Panc1 (cell line): ENCODE results near the gene HMGB1. TPM values are rescaled to one million over a fixed set of nuclear protein-coding genes. Genes with fewer than 3 reads are reported as not detected.

Experiments used
- ATAC-seq: fragments of 200-7000 bp; cut with Tn5 transposase; 2 replicates; pipeline ENCODE4 v1.9.1; 2020; ENCODE audit warnings: mild to moderate bottlenecking, moderate library complexity
- BruUV-seq: library from RNA; stranded (reverse); fragments of 400-500 nt; replicated peaks from 2 replicates; lab custom pipeline; 2021; lab: Mats Ljungman, UMichigan
- CTCF ChIA-PET: fragments of 300-600 bp; sonication (Branson Sonifier 250); formaldehyde crosslinking; loops from one replicate; lab custom pipeline; 2022; ENCODE audit warnings: antibody characterized with exemption; lab: Charles Lee
- POLR2A ChIA-PET: fragments of 300-600 bp; sonication (Branson Sonifier 250); formaldehyde crosslinking; loops from one replicate; lab custom pipeline; 2022; ENCODE audit warnings: antibody characterized with exemption; lab: Charles Lee
- DNase-seq: peaks from one replicate; pipeline ENCODE4 v3.0.0-alpha.2; 2010; ENCODE audit warnings: low read depth, low spot score
- H3K27ac ChIP-seq: 2 replicates; pipeline ENCODE4 v1.5.1; 2011; ENCODE audit warnings: mild to moderate bottlenecking, low read length, inconsistent platforms
- H3K27me3 ChIP-seq: fragments of 200-500 bp; sonication (Bioruptor generic); 2 replicates; pipeline ENCODE4 v1.6.0; 2014; ENCODE audit warnings: low read length, inconsistent platforms; ENCODE audit not compliant: control insufficient read depth, insufficient read depth
- H3K36me3 ChIP-seq: fragments of 200-500 bp; sonication (Bioruptor generic); 2 replicates; pipeline ENCODE4 v1.5.1; 2014; ENCODE audit warnings: inconsistent platforms, mild to moderate bottlenecking, low read length, moderate library complexity; ENCODE audit not compliant: control insufficient read depth, insufficient read depth
- H3K4me1 ChIP-seq: 2 replicates; pipeline ENCODE4 v1.5.1; 2011; ENCODE audit warnings: inconsistent platforms, mild to moderate bottlenecking, low read length, moderate library complexity; ENCODE audit not compliant: control insufficient read depth, insufficient read depth
- H3K4me3 ChIP-seq, 2 experiments: 2 replicates each; pipeline ENCODE4 v1.5.1; 2011 to 2012; ENCODE audit warnings: low read depth in 2 of 2, low read length in 2 of 2, mild to moderate bottlenecking in 2 of 2, inconsistent platforms in 1 of 2, moderate library complexity in 1 of 2
- H3K9me3 ChIP-seq: fragments of 200-500 bp; sonication (Bioruptor generic); 2 replicates; pipeline ENCODE4 v1.5.1; 2014; ENCODE audit warnings: low read depth, mild to moderate bottlenecking, inconsistent platforms, low read length, moderate library complexity; ENCODE audit not compliant: control insufficient read depth, insufficient read depth
- CTCF ChIP-seq: fragments of 450-650 bp; IDR thresholded peaks from 2 replicates; pipeline ENCODE4 v1.5.1; 2017; ENCODE audit warnings: mild to moderate bottlenecking
- POLR2AphosphoS5 ChIP-seq: IDR thresholded peaks from 2 replicates; pipeline ENCODE4 v1.6.1; 2012; ENCODE audit warnings: mild to moderate bottlenecking, low read depth, low read length, moderate library complexity
- REST ChIP-seq, 2 experiments: IDR thresholded peaks; 2 replicates each; pipeline ENCODE4 v1.6.1; 2011 to 2012; ENCODE audit warnings: low read depth in 2 of 2, control low read depth in 1 of 2, low read length in 1 of 2, mild to moderate bottlenecking in 1 of 2, moderate library complexity in 1 of 2; ENCODE audit not compliant: insufficient read depth in 1 of 2
- SIN3A ChIP-seq: IDR thresholded peaks from 2 replicates; pipeline ENCODE4 v1.6.1; 2012; ENCODE audit warnings: low read depth, mild to moderate bottlenecking, low read length, moderate library complexity, borderline replicate concordance; ENCODE audit not compliant: insufficient read depth
- TCF7L2 ChIP-seq: IDR thresholded peaks from 2 replicates; pipeline ENCODE4 v1.6.1; 2011; ENCODE audit warnings: mild to moderate bottlenecking, low read depth, low read length, inconsistent platforms
- in situ Hi-C: cut with HindIII; loops from 2 replicates; pipeline ENCODE4 v1.10.0; 2016; ENCODE audit warnings: low sequenced_read_pairs, low pct_unique_long_range_greater_than_20kb
- intact Hi-C: fragments of 100-400 bp; cut with micrococcal nuclease; formaldehyde crosslinking; loops from one replicate; pipeline ENCODE4 v1.10.0; 2022; ENCODE audit not compliant: unreplicated experiment
- total RNA-seq: library from RNA; stranded (reverse); gene quantifications from one replicate; pipeline ENCODE4 v1.2.1, GENCODE V29; 2021; ENCODE audit not compliant: unreplicated experiment

HMGB1 gene
- total RNA-seq, 1 experiment from 2014 or later = 386 TPM

- ATAC-seq (no peak), DNase-seq (no peak)
- no peak for TF ChIP-seq POLR2AphosphoS5
- no peak for TF ChIP-seq CTCF
- no peak for TF ChIP-seq SIN3A
- no peak for TF ChIP-seq TCF7L2
- TF ChIP-seq REST (IDR thresholded peaks at IDR 0.05; ENCODE audit: insufficient read depth in 1 of 2, low read depth in 2 of 2, low read length in 1 of 2) = no peak
- intact Hi-C loops = no loop called here
- no peaks in the 10 kb centered on the region for H3K4me1 ChIP-seq
- no peak overlapping the region for H3K27ac ChIP-seq
- H3K9me3 ChIP-seq = no peaks in the 10 kb centered on the region
- H3K4me3 ChIP-seq = no peak overlapping the region
- POLR2A ChIA-PET = no interaction called here
- BruUV-seq = no TSS peak
- H3K27me3 ChIP-seq = no peaks in the 10 kb centered on the region
- in situ Hi-C loops = no loop called here
- no peaks in the 10 kb centered on the region for H3K36me3 ChIP-seq
- CTCF ChIA-PET = no interaction called here
These were observed 38.3 kb upstream of the HMGB1 start for GRCh38 chr13:30504081-30504480.

GRCh38 chr13:30502237-30502636 lies 36.5 kb upstream of the HMGB1 start:
- BruUV-seq = no TSS peak
- Histone ChIP-seq H3K9me3 (no peaks in the 10 kb centered on the region), H3K36me3 (no peaks in the 10 kb centered on the region), H3K27me3 (no peaks in the 10 kb centered on the region), H3K4me3 (no peak overlapping the region), H3K4me1 (no peaks in the 10 kb centered on the region), H3K27ac (no peak overlapping the region)
- in situ Hi-C loops (no loop called here), intact Hi-C loops (no loop called here)
- TF ChIP-seq SIN3A (no peak), TCF7L2 (no peak)
- ATAC-seq (no peak), DNase-seq (no peak)
- CTCF ChIA-PET = no interaction called here
- POLR2A ChIA-PET = no interaction called here

GRCh38 chr13:30499338-30499737 lies 33.6 kb upstream of the HMGB1 start:
- DNase-seq = no peak
- Histone ChIP-seq H3K4me1 (no peaks in the 10 kb centered on the region), H3K27ac (no peak overlapping the region), H3K36me3 (no peaks in the 10 kb centered on the region), H3K27me3 (no peaks in the 10 kb centered on the region), H3K9me3 (no peaks in the 10 kb centered on the region), H3K4me3 (no peak overlapping the region)
- POLR2A ChIA-PET = no interaction called here
- in situ Hi-C loops (no loop called here), intact Hi-C loops (no loop called here)
- no peak for TF ChIP-seq REST (IDR thresholded peaks at IDR 0.05; ENCODE audit: insufficient read depth in 1 of 2, low read depth in 2 of 2, low read length in 1 of 2)
- TF ChIP-seq POLR2AphosphoS5 = no peak
- no peak for TF ChIP-seq SIN3A
- ATAC-seq = no peak
- no TSS peak for BruUV-seq
- CTCF ChIA-PET = no interaction called here
